SU-DHL-6 (cell line): ENCODE measurements around the gene CAAP1.

Experiments
- EZH2phosphoT487 ChIP-seq: fragments of 200-600 bp; sonication (generic), shearing (Covaris generic); conservative IDR thresholded peaks from 2 replicates; pipeline ENCODE4 v1.6.1; 2018; ENCODE audit warnings: mild to moderate bottlenecking, antibody characterized with exemption, low read length, moderate library complexity, mixed read lengths
- TF ChIP-seq, protein P1 (sequence below): fragments of 200-600 bp; sonication (generic); IDR thresholded peaks from one replicate; pipeline ENCODE4 v1.5.1; 2017; ENCODE audit warnings: antibody characterized with exemption, mild to moderate bottlenecking, low read length, moderate library complexity; ENCODE audit not compliant: insufficient read depth, poor library complexity, severe bottlenecking

DNA sequence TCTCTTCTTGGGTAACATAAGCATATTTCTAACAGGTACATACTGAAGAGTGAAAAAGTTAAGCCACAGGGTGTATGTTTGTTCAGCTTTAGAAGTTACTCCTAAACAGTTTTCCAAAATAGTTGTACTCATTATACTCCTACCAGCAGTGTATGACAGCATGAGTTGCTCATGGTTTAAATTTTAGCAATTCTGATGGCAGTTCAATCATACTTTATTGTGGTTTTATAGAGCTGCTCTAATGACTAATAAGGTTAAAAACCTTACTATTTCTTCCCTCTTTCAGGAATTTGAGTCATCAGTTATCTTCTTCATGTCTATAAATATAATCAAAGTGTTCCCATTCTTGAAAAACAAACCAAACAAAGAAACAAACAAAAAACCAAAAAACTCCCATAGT is 81.5 kb downstream of the CAAP1 start:
- TF ChIP-seq, protein P1, sequence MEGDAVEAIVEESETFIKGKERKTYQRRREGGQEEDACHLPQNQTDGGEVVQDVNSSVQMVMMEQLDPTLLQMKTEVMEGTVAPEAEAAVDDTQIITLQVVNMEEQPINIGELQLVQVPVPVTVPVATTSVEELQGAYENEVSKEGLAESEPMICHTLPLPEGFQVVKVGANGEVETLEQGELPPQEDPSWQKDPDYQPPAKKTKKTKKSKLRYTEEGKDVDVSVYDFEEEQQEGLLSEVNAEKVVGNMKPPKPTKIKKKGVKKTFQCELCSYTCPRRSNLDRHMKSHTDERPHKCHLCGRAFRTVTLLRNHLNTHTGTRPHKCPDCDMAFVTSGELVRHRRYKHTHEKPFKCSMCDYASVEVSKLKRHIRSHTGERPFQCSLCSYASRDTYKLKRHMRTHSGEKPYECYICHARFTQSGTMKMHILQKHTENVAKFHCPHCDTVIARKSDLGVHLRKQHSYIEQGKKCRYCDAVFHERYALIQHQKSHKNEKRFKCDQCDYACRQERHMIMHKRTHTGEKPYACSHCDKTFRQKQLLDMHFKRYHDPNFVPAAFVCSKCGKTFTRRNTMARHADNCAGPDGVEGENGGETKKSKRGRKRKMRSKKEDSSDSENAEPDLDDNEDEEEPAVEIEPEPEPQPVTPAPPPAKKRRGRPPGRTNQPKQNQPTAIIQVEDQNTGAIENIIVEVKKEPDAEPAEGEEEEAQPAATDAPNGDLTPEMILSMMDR: no peak
- no peak for TF ChIP-seq EZH2phosphoT487
